Stimulated activated CD8-positive, alpha-beta memory T cell treated with anti-CD3 and anti-CD28 coated beads, Interleukin-7, amount 100 ng/mL, for 48 hours (primary cell): ENCODE measurements around the gene ALAS2.
"Not testable (repeated sequence)": the region's sequence is repeated elsewhere in the genome, so short reads cannot be mapped to it uniquely, and the experiment has no call there.

Experiments
- DNase-seq, 2 donors: peaks; one replicate each; pipeline ENCODE4 v3.0.0-alpha.2; 2020; ENCODE audit warnings: low read depth in 1 of 2; ENCODE audit errors: extremely low read depth in 1 of 2

ALAS2 gene

DNA sequence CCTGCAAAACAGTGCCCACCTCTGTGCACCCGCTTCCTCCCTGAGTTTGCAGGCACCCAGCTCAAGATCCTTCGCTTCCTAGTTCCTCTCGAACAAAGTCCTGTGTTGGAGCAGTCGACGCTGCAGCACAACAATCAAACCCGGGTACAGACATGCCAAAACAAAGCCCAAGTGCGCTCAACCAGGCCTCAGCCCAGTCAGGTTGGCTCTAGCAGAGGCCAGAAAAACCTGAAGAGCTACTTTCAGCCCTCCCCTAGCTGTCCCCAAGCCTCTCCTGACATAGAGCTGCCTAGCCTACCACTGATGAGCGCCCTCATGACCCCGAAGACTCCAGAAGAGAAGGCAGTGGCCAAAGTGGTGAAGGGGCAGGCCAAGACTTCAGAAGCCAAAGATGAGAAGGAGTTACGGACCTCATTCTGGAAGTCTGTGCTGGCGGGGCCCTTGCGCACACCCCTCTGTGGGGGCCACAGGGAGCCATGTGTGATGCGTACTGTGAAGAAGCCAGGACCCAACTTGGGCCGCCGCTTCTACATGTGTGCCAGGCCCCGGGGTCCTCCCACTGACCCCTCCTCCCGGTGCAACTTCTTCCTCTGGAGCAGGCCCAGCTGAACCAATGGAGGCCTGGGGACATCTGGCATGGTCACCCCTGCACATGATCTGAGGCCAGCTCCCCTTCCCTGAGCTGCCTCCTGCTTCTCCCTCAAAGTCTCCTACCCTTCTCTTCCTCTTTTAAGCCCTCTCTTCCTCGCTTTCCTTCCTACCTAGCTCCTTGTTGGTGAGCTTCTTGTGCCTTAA, 23.8 kb downstream of the ALAS2 start:
- no peak for DNase-seq

DNA sequence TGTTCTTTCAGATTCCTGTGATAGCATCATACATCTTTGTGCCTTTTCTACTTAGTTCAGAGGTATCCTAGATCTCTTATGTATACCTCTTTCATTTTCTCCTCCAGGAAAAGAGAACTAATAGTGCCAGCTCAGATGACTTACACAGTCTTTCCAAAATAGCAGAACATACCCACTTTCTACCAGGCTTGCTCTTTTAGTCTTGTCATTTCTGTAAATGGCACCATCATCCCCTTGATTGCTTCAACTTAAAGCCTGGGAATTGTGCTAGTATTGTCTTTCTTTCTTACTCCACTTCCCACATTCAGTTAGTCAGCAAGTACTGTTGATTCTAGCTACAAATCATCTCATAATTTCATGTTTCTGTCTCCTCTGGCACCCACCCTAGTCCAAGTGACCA, 25.5 kb downstream of the ALAS2 start:
- DNase-seq = no peak

DNA sequence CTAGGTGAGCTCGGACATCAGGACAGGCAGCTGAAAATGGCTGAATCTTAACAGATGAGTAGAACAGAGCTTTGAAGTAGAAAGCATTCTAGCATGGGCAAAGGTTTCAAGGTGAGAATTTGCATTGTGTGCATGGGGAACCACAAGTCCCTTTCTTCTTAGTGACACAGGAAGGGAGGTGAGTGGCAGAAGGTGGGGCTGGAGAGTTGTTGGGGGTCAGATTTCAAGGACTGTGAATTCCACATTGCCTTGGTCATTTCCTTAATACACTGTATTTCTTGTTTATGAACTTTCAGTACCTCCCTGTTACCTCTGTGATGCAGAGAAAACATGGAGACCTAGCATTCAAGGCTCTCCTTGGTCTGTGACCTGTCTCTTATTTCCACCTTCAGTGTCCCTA, 26.5 kb downstream of the ALAS2 start:
- no peak for DNase-seq

DNA sequence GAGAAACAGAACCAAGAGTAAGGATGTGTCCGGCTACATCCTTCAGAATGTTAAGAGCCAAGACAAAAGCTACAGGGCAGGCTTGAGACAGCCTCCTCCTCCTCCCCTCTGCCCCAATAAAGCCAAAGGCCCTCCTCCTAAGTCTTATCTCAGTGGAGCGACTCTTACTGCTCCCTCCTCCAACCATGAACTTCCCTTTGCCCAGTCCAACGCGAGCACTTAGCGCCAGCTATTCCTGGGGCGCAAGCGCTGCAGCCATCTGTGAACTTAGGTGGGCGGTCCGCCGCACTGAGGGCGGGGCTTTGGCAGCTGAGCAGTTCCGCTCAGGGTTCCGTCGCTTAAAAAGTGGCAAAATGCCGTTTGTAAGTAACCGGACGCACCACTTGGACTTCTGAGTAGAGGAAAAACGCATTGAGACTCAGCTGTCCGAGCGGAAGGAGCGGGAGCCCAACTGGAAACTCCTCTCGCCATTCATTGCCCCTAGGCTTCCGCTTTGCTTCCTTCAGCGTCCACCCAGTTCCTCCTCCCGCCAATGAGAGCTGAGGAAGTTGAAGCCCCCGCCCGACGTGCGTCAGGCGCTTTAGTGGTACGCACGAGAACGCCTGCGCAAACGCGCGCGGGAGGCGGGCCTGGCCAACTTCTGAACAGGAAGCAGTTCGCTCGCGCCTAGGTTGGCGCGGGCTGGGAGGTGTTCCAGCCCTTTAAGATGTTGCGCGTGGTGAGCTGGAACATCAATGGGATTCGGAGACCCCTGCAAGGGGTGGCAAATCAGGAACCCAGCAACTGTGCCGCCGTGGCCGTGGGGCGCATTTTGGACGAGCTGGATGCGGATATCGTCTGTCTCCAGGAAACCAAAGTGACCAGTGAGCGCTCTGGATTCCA, 30.8 kb downstream of the ALAS2 start, which contains the start of gene APEX2:
TSS of gene APEX2 (plus strand) at position 647 of the 882 bp plus-strand sequence. CDS start at position 707, 60 bp downstream.
- DNase-seq = peak; percentile 73 to 81

DNA sequence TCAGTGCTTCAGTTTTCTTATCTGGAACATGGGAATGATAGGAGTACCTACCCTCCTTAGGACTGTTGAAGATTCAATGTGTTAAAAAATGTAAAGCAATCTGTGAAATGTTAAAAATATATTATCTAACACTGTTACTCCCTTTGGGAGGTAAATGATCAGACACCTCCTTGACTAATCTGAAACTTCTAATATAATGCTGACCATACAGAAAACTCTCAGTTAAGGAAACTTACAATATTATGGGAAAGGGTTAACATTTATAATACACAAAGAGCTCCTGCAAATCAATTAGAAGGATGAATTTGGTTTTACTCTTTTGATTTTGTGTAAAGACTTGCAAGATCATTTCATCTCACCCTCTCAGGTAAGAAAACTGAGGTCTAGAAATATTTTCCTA, 35.2 kb downstream of the ALAS2 start:
- no peak for DNase-seq

DNA sequence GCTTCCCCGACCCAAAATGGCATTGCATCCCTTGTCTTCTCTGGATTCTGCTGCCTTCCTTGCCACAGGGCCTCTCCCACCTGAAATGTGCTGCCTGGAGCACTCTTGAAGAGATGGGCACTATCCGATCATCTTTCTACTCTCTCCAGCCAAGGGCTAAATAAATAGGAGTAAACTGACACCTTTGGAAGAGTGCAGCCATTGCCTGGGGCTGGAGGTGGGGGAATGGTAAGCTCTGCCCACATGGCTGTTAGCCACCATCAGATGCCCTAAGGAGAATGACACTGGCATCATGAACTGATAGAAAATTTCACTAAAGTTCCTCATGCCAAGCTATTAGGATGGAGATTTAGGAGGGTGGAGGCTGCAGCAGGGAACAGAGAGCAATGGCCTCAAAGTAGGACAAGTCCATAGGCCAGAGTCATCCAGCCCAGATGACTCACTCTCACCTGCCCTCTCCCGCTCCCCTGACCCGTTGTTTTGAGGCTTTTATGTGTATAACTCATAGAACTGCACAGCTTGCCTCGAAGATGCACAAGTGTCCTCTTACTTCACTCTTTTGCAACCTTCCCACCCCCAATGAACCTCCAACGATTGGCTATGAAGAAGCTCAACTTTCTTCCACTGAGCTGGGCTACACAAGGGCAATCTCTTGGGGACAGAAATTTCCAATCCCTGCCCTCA, 36.0 kb downstream of the ALAS2 start:
- DNase-seq = no peak

DNA sequence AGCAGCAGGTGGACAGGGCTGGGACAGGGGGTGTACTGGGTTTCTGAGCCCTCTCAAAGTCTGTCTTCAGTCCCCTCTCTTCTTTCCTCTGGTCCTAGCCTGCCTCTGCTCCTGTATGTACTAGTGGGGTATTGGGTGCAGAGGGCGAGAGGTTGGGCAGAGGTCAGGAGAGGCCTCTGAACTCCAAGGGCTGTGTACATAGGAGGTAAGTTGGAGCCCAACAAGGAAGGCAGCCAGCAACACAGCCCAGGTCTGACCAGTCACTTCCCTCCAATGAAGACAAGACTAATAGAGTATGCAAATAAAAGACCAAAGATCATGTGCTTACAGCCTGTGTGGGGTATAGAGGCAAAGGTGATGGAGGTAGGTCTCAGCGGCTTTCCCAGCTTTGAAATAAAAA, 36.7 kb downstream of the ALAS2 start, which contains the start of gene PFKFB1:
TSS of gene PFKFB1 (minus strand) at position 90 of the 400 bp plus-strand sequence. CDS start 181 bp downstream, outside the sequence.
- DNase-seq = no peak

DNA sequence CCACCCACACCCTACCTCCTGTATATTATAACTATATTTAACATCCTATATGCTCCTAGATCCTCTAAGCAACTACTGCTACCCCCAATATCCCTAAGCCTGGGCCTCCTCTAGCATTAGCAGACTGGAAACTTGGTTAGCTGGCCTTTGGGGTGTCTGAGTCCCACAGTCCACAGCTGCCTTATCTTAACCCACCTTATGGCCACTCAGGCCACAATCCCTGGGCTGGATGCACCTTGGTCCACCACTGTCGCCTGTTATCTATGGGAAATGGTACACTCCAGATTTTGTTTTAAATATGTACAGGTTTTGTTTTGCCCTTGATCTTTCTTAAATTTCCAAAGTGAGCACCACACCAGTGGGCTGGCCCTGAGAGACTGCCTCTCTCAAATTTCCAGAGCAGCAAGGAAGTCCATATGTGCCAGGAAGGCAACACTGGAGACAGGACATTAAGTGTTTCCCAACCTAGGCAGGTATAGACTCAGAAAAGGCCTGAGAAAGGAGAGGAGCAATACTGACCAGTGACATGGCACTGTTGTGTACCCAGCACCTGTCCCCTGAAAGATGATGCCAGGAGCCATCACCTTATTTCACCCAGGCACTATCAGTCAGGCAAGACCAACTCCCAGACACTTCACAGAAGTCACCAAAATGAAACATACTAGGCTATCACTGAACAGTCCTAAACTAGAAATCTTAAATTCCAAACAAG, 37.7 kb downstream of the ALAS2 start:
- DNase-seq = no peak

DNA sequence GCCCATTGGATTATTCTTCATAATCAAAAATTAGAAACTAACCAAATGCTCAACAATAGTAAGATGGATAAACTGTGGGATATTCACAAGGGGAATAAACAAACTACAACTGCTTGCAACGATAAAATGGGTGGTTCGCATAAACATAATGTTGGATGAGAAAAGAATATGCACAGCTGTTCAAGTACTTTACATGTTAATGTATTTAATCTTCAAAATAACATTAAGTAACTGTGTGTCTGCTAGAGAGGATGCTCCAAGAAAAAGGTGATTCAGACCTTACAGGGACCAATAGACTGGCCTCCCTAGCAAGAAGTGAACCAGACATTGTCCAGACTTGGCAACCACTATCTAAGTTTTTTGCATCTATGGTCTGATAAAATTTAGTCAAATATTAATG, 39.1 kb downstream of the ALAS2 start:
- no peak for DNase-seq

DNA sequence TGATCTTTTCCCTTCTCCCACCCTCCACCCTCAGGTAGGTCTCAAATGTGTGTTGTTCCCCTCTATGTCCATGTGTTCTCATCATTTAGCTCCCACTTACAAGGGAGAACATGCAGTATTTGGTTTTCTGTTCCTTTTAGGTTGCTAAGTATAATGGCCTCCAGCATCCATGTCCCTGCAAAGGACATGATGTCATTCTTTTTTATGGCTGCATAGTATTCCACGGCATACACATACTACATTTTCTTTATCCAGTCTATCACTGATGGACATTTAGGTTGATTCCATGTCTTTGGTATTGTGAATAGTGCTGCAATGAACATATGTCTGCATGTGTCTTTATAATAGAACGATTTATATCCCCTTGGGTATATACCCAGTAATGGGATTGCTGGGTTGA, 47.5 kb downstream of the ALAS2 start:
- DNase-seq = not testable (repeated sequence)

DNA sequence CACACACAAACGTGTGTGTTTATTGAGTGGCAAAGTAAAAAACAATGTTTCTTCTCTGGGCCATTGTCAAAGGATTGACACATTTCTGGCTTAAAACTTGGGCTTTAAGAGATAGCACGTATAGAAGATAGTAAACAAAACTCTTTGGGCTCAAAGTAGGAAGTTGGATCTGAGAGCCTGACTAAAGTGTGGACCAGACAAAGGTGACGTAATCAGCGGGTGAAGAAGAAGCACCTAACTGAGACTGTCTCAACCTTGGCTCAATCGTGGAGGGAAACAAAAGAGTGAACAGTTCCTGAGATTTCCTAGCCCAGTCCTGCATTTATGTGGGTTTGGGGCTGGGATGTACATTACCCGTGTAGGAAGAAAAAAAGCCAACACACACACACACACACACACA, 50.4 kb downstream of the ALAS2 start:
- DNase-seq = no peak

DNA sequence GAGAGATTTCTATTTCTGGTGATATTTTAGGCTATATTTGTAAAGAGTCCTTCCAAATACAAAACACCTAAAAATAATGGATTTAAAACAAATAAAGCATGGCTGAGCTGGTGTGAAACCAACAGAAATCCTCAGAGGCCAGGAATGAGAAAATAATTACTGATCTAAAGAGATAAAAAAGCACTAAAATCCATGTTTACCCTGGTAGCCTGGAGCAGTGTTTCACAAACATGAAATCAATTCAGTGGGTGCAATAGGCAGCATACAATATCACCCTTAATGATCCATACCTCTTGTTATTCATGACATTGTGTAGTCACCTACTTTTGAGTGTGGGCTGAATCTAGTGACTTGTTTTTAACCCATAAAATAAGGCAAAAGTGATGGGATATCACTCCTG, 51.3 kb downstream of the ALAS2 start:
- no peak for DNase-seq

DNA sequence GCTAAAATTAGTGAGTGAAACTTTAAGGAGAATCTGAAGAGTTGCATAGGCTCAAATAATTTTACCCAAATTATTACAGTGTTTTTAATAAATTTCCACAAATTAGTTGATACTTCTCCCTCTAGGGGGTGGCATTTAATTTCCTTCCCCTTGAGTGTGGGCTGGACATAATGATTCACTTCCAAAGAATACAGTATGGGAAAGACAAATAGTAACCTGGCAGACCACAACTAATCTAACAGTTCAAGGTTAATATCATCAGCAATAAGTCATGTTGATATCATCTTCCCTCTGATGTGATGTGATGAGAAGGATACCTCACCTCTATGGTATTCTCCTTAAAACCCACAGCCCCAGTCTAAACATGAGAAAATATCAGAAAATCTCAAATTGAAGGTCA, 52.3 kb downstream of the ALAS2 start:
- no peak for DNase-seq

DNA sequence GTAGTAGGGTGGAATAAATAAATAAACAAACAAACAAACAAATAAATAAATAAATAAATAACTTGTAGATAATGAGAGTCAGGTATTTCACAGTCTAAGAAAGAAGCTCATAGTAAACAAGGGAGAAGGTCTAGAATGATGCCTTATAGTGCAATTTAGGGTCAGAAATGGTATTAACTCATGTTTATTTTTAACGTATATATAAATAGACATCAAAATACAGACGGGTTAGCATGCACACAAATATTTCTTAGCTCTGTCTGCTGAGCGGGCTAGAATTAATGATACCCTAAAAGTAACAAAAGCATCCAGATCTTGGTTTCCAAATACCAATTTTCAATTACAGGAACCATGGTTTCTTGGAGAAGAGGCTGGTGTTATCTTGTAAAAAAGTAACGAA, 53.4 kb downstream of the ALAS2 start:
- DNase-seq = no peak

DNA sequence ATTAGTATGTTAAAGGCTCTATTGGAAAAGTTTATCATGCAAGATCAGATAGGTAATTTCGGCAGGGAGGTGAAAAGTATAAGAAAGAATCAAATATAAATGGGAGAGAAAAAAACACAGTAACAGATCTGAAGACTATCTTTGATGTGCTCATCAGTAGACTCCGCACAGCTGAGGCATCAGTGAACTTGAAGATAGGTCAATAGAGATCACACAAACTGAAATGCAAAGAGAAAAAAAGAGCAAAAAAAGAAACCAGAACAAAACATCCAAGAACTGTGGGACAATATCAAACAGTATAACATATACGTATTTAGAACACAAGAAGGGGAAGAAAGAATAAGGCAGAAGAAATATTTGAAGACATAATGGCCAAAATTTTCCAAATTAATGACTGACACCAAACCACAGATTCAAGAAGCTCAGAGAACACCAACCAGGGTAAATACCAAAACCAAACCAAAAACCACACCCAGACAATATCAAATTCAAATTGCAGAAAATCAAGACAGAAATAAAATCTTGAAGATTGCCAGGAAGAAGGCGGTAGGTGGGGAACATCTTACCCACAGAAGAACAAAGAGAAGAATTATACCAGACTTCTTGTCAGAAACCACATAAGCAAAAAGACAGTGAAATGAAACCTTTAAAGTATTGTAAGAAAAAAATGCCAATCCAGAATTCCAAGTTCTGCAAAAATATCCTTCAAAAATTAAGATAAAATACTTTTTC, 65.8 kb downstream of the ALAS2 start:
- DNase-seq = no peak

DNA sequence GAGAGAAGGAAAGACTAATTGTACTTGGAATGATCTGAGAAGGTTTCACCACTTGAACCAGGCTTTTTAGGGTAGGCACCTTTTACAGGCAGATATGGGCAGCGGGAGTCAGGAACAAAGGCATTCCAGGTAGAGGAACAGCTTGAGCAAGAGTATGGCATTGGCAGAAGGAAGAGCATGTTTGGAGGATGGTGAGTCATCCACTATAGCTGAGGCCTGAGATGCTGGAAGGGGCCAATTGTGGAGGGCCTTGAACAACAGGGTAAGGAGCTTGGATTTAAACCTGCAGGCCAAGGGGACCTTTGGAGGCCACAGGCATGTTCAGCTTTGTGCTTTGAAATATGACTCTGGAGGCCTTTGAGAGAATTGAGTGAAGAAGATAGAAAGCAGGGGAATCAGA, 69.0 kb downstream of the ALAS2 start:
- DNase-seq = no peak
